Measurements from ENCODE around the gene GIPC2. TPM values are rescaled to one million over a fixed set of nuclear protein-coding genes. Genes with fewer than 3 reads are reported as not detected.

The GIPC2 gene
- total and polyA plus RNA-seq, 7 donors: 0.99 to 23.8 (median 2.5) TPM

DNA sequence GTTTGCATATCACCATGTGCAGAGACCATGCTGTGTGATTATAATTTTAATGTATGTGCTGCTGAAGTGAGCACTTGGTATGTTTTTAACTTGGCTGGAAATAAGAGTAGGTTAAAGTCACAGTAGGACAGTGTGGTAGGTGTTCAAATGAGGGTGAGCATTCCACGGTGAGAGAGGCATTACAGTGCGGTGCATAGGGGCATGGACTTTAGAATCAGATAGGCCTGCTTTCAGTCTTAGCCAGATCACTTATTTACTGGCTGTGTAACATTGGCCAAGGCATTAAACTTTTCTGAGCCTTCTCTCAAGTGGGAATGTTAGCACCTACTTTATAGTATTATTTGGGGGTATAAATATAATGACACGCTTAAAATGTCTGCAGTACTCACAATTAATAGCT is 43.2 kb downstream of the GIPC2 start:
- Histone ChIP-seq H3K27me3 (no peaks in the 10 kb centered on the region), H3K4me3 (no peak overlapping the region), H3K9me3 (no peaks in the 10 kb centered on the region), H3K27ac (no peak overlapping the region), H3K36me3 (no peaks in the 10 kb centered on the region), H3K4me1 (no peaks in the 10 kb centered on the region)
- WGBS, 2 donors: 64 to 98% methylated on average over 3 of the region's 3 CpGs
- TF ChIP-seq POLR2AphosphoS5 (IDR thresholded peaks at IDR 0.05) (no peak), EP300 (IDR thresholded peaks at IDR 0.05) (no peak), POLR2A (IDR thresholded peaks at IDR 0.05) (no peak)
- TF ChIP-seq, protein P1, sequence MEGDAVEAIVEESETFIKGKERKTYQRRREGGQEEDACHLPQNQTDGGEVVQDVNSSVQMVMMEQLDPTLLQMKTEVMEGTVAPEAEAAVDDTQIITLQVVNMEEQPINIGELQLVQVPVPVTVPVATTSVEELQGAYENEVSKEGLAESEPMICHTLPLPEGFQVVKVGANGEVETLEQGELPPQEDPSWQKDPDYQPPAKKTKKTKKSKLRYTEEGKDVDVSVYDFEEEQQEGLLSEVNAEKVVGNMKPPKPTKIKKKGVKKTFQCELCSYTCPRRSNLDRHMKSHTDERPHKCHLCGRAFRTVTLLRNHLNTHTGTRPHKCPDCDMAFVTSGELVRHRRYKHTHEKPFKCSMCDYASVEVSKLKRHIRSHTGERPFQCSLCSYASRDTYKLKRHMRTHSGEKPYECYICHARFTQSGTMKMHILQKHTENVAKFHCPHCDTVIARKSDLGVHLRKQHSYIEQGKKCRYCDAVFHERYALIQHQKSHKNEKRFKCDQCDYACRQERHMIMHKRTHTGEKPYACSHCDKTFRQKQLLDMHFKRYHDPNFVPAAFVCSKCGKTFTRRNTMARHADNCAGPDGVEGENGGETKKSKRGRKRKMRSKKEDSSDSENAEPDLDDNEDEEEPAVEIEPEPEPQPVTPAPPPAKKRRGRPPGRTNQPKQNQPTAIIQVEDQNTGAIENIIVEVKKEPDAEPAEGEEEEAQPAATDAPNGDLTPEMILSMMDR (IDR thresholded peaks at IDR 0.05): no peak
- DNase-seq: no peak
- intact Hi-C loops (cut with DNase I): no loop called here

DNA sequence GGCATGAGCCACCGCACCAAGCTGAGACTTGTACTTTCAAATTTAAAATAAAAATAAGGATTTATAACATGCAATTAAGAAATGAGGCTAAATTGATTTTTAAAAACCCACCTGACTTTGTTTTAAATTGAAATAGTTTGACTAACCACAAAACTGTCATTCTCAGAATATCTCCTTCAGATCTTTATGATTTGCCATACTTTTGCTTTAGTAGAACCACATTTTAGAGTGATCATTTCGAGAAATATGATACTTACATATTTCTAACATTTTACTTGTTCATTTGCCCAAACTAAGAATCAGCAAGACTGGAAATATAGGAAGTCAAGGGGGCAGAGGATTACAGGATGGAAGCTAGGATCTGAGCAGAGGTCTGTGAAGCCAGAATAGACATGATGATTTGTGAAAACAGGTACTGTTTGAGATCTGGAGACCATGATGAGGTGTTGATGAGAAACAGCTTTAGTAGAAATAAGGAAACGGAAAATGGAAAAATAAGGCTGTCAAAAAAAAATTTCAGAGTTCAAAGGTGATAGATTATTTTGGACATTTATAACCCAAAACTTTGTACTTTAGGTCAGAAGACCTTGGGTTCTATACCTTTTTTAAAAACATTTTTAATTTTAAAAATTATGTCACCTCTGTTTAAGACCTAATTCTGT is 44.8 kb downstream of the GIPC2 start:
- TF ChIP-seq, protein P1 (IDR thresholded peaks at IDR 0.05): no peak
- TF ChIP-seq EP300 (IDR thresholded peaks at IDR 0.05): no peak
- TF ChIP-seq POLR2AphosphoS5 (IDR thresholded peaks at IDR 0.05): no peak
- no peak for TF ChIP-seq POLR2A (IDR thresholded peaks at IDR 0.05)

DNA sequence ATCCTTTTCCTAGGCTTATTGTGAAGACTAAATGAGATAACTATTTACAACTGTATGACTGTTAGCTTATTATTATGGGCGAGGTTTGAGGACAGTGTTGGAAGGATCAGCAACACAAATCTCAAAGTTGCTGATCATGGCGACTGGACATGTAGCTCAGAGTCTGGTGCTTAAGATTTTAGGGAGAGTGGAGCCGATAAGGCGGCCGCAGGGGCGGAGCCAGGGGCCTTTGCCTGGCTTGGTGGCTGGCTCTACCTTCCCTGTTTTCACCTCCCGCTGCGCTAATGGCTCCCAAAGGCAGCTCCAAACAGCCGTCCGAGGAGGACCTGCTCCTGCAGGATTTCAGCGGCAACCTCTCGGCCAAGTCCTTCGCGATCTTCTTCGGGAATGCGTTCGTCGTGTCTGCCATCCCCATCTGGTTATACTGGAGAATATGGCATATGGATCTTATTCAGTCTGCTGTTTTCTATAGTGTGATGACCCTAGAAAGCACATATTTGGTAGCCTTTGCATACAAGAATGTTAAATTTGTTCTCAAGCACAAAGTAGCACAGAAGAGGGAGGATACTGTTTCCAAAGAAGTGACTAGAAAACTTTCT is 45.5 kb downstream of the GIPC2 start:
- H3K9me3 ChIP-seq: no peaks in the 10 kb centered on the region
- WGBS, 2 donors: 94 to 96% methylated on average over 18 of the region's 18 CpGs
- DNase-seq: no peak
- TF ChIP-seq EP300 (IDR thresholded peaks at IDR 0.05) (no peak), POLR2AphosphoS5 (IDR thresholded peaks at IDR 0.05) (no peak), POLR2A (IDR thresholded peaks at IDR 0.05) (no peak)
- TF ChIP-seq, protein P1 (IDR thresholded peaks at IDR 0.05): no peak
- intact Hi-C loops (cut with DNase I): no loop called here
- H3K4me1 ChIP-seq: peaks cover 0 to 11% (median 6%) of the 10 kb centered on the region in 4 donors
- no peaks in the 10 kb centered on the region for H3K36me3 ChIP-seq
- no peak overlapping the region for H3K27ac ChIP-seq
- H3K4me3 ChIP-seq: no peak overlapping the region
- no peaks in the 10 kb centered on the region for H3K27me3 ChIP-seq

More for the DNA sequence above, 44.8 kb downstream of the GIPC2 start:
- 94 to 97% methylated on average over 3 of the region's 3 CpGs for WGBS, 2 donors
- no peak for DNase-seq
- Histone ChIP-seq H3K4me3 (no peak overlapping the region), H3K27ac (no peak overlapping the region), H3K9me3 (no peaks in the 10 kb centered on the region), H3K36me3 (no peaks in the 10 kb centered on the region), H3K27me3 (no peaks in the 10 kb centered on the region), H3K4me1 (peaks cover 0 to 5% (median 4%) of the 10 kb centered on the region in 4 donors)
- intact Hi-C loops (cut with DNase I): no loop called here

DNA sequence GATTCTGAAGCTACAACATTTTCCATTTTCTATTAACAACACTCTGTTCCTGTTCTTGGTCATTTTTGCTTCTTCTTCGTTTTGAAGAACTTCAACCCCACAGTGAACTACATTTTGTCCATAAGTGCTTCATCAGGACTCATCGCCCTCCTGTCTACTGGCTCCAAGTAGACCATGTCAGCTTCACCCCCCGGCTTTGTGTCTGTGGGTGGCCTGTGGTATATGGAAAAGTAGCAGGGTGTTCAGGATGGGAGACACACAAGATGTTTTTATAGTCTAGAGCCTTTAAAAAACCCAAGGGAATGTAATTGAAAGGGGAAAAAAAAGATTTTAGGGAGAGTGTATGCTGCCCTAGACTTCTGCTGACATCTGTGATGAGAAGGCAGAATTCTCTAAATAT is 46.1 kb downstream of the GIPC2 start:
- Histone ChIP-seq H3K36me3 (no peaks in the 10 kb centered on the region), H3K4me3 (no peak overlapping the region), H3K4me1 (peaks cover 0 to 11% (median 6%) of the 10 kb centered on the region in 4 donors), H3K27ac (no peak overlapping the region), H3K27me3 (no peaks in the 10 kb centered on the region), H3K9me3 (no peaks in the 10 kb centered on the region)
- TF ChIP-seq POLR2AphosphoS5 (IDR thresholded peaks at IDR 0.05) (no peak), EP300 (IDR thresholded peaks at IDR 0.05) (no peak), POLR2A (IDR thresholded peaks at IDR 0.05) (no peak)
- TF ChIP-seq, protein P1 (IDR thresholded peaks at IDR 0.05): no peak
- intact Hi-C loops (cut with DNase I): no loop called here
- DNase-seq: no peak
- WGBS, 2 donors: 89 to 91% methylated on average over 3 of the region's 3 CpGs

Data from sigmoid colon (tissue), 7 donors.